CD1c-positive myeloid dendritic cell (primary cell): ENCODE results near the gene ULK2.
"Not testable (repeated sequence)": the region's sequence is repeated elsewhere in the genome, so short reads cannot be mapped to it uniquely, and the experiment has no call there.

Experiments
- DNase-seq: peaks from one replicate; pipeline ENCODE4 v3.0.0-alpha.2; 2016; ENCODE audit errors: extremely low spot score

The ULK2 gene

GRCh38 chr17:19766421-19767270, 101.1 kb downstream of the ULK2 start:
- DNase-seq = peak; percentile 80

GRCh38 chr17:19766016-19766415, 101.7 kb downstream of the ULK2 start:
- no peak for DNase-seq

DNA sequence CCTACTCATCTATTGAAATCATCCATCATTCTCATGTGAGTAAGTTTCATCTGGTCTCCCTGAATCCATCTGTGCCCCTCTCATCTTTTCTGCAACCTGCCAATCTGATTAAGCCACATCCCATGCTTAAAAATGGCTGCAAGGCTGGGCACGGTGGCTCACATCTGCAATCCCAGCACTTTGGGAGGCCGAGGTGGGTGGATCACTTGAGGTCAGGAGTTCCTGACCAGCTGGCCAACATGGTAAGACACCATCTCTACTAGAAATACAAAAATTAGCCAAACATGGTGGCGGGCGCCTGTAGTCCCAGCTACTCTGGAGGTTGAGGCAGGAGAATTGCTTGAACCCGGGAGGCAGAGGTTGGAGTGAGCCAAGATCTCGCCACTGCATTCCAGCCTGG, 103.7 kb downstream of the ULK2 start:
- DNase-seq = not testable (repeated sequence)

- no peak for DNase-seq
These were observed 104.3 kb downstream of the ULK2 start for GRCh38 chr17:19763416-19763815.

- DNase-seq = peak; percentile 78
These were observed 105.2 kb downstream of the ULK2 start for GRCh38 chr17:19762515-19762961.

DNA sequence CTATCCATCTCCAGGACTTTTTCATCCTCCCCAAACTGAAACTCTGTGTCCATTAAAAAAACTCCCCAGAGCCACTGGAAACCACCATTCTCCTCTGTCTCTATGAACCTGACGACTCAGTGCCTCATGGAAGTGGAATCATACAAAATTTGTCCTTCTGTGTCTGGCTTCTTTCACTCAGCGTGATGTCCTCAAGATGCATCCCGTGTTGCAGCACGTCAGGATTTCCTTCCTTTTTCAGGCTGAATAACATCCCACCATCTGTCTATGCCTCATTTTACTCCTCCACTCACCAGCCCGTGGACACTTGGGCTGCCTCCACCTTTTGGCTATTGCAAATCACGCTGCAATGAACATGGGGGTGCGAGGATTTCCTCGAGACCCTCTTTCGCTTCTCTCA, 107.0 kb downstream of the ULK2 start:
- peak; percentile 61 for DNase-seq

DNA sequence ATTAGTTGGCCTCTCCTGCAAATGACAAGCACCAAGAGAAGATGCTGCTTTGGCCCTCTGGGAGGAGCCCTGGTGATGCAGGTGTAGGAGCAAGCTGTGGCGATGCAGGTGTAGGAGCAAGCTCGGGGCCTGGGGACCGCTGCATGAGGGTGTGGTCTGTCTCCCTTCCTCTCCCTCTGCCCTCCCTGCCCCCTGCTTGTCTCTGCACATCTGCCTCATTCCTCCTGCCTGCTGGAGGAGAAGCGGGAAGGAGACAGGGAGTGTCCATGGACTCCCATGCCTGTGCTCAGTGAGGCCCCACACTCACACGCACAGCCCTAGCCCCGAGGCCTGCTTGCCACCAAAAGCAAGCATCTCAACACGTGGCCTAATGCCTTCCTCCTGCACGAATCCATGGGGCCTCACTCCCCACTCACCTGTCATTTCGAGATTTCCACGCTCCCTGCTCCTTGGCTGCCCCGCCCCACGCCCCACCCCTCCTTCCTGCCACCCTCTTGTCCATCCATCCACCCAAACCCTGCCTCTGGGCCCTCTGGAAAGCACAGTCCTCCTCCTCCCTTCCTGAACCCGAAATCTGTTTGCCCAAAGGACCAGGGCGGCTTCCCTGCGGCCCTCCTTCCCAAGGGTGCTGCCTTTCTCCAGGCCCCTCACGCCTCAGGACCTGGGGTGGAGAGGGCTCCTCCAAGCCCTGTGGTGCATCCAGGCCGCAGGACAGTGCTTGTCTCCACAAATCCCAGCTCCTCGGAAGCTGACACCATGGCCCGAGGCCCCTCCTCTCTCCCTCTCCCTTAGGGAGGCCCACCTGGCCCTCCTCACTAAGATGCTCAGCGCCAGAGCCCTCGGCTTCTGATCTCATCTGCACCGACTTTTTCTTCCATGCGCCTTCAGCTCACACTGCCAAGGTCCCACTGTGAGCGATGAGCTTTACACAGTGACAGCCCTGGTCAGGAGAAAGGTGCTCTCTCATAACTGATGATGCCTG, 107.9 kb downstream of the ULK2 start:
- DNase-seq = no peak

DNA sequence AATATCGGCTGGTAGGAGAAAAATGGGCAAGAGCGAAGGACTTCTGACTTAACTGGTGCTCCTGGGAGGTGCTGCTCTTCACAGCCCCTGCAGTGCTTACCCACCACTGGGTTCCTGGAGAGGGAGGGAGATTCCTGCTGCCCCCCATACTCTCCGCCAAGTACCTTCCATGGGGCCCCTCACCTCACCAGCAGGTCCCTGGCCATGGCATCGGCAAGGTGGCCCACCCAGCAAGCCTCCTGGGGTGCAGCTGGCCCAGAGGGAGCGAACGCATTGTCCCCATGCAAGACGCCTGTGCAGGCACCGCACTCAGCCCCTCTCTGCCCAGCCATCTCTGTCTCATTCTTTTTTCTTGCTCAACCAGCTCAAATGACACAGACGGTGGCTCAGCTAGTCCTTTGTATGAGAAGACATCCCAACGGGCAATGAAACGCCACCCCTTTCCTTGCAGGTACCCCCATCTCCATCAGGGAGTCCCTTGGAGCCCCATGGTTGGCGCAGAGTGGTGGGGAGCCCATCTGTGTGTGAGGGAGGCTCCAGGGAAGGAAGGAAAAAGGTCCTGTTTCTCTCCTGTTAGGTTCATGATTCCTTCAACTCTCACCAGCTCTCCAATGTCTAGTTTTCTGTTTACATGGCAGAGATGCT, 110.1 kb downstream of the ULK2 start:
- no peak for DNase-seq

DNA sequence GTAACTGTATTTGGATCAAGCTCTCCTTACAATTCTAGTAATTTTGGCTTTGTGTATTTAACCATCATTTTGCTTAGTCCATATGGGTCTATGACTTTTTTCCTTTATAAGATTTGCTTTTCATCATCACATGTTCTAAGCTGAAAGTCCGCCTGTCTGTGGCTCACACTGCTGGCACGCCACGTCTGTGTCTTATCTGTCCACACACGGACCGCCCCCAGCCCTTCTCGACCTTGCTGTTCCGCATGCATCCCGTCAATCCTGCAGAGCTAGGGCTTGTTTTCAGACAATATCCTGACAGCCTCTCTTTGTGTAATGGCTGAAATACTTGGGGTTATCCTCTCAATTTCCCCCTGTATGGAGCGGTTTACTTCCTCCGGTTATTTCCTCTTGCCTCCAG, 111.2 kb downstream of the ULK2 start:
- no peak for DNase-seq

DNA sequence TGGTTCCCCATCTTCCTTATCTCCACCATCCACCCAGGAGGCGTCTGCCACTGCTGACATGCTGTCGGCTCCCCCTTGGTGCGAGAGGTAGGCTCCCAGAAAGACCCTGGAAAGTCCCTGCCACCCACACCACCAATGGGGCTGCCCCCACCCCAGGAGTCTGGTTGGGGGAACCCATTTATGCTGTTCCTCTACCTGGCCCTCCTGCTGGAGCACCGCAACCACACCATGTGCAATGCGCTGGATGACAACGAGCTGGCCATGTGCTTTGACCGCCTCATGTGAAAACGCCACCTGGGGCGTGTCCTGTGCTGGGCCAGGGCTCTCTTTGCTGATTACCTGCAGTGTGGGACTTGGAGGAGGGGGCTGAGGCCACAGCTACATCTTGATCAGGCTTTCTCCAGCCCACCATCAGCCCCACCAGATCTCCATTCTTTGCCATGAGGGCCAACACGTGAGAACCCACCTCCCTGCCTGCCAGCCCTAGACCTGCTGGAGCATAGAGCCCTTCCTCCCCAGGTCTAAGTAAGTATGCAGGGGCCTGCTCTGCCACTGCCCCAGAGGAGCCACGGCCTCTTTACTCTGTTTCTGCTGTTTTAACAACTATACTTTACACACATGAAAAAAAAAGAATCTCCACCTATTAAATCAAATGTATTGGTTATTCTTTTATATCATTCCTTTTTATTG, 111.8 kb downstream of the ULK2 start:
- no peak for DNase-seq

- DNase-seq = no peak
These were observed 112.3 kb downstream of the ULK2 start for GRCh38 chr17:19755392-19755791.

DNA sequence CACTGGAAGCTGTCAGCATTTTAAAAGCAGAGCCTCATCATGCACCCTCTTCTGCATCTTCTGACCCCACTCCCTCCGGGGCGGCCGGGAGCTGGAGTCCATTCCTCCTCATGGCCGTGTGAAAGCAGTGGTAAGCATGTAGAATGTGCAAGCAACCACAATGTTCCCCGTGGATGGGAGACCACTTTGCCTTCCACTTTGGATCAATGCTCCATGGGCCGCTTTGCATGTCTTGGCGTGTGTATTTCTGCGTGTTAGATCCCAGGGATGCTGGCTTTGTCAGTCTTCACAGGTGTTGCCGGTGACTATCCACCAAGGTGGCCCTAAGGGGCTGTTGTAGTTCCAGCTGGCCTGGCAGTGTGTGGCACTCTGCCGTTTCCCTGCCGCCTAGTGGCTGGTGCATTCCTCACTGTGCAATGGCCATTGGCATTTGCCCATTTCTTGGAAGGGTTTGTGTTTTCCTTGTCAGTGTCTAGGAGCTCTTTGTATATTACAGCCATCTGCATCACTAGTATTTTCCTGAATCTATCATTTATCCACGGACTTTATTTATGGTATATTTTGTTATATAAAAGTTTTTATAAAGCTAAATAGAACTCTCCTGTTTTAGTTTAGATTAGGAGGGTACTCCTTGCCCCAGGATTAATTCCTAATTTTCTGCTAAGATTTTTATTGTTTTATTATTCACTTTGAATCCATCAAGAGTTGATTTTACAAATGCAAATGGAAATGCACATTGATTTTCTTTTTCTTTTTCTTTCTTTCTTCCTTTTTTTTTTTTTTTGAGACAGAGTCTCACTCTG, 113.9 kb downstream of the ULK2 start:
- DNase-seq = no peak

DNA sequence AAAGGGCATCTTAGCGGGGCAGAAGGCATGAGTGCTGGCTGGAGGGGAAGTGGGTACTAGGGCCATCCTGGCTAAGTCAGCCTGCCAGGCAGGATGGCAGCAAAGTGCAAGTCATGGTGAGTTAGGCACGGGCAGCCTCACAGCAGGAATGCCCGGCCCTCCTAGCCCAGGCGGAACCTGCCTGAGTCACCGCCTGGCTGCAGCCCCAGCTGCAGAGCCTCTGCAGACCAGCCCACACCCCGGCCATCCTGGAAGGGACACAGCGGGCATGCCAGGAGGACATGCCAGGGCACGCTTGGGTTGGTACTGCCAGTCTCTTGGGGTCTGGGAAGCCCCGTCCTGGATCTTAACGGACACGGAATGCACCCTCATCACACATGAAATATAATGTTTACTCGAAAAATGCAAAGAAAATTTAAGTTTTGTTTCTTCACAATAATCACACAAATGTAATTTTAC, 114.7 kb downstream of the ULK2 start:
- DNase-seq = peak; percentile 90

- DNase-seq = no peak
These were observed 115.3 kb downstream of the ULK2 start for GRCh38 chr17:19752216-19753050.

DNA sequence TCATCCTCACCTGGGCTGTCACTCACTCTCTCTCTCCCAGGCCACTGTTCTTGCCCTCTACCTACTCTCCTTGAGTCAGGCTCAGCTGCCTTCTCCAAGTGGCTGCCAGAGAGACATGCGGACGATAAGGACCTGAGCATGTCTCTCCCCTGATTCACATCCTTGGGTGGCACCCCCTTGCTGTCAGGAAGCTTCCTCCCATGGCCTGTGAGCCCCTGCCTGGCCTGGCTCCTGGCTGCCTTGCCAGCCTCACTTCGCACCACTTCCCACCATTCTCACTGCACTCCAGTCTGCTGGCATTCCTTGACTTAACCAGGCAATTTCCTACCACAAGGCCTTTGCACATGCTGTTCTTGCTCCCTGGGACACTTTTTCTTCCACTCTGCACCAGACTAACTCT, 116.9 kb downstream of the ULK2 start:
- DNase-seq = no peak

- no peak for DNase-seq
These were observed 117.6 kb downstream of the ULK2 start for GRCh38 chr17:19750020-19750572.

GRCh38 chr17:19748807-19749193, 118.9 kb downstream of the ULK2 start:
- DNase-seq = no peak

DNA sequence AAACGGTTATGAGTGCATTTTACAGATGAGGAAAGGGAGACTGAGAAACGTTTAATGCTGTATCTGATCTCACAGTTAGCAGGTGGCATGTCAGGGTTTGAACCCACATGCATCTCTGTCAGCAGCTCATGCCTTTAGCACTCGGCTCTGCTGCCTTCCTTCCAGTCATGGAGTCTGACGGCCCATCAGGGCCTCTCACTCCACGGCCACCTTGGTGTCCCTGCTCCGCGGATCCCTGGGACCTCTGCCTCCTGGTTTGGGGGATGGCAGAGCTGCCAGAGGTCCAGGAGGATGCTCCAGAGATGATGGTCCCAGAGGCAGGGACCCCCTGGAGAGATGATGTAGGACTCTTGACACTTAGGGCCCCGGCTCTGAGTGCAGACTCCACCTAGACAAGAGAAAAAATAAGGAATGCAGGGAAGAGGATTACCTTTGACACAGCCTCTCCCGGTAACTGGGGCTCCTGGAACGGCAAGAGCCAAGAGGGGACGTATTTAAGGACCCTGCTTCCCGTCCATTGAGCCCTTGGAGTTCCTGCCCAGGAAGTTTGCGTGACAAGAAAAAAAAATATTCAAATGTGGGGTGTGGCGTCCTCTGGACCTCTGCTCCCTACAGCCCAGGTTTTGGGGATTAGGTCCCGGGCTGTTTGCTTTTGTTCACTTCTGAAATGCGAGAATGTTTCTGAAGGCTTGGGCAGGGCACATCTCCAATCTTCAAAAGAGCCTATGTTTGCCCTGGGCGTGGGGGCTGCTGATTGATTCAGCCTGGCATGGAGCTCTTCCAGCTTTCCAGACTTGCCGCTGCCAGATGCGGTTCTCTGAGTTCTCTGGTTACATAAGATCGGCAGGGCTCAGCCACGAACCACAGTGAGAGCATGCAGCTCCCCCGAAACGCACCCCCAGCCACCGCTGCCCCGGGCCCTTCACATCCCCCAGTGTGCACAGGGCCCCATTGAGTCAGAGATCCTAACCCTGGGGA, 119.6 kb downstream of the ULK2 start, which contains the start of gene ALDH3A1:
TSS of gene ALDH3A1 (minus strand) at position 470 of the 978 bp plus-strand sequence. CDS start 3,169 bp downstream, outside the sequence.
- DNase-seq = no peak
